ENCODE measurements around the gene CDH10.

CDH10 gene

GRCh38 chr5:24475101-24475500 is 169.7 kb downstream of the CDH10 start:
- DNase-seq = no peak

GRCh38 chr5:24474685-24475084 is 170.1 kb downstream of the CDH10 start:
- no peak for DNase-seq

- DNase-seq = no peak
These were observed 172.3 kb downstream of the CDH10 start for GRCh38 chr5:24472518-24472917.

GRCh38 chr5:24444414-24444813 is 200.4 kb downstream of the CDH10 start:
- no peak for DNase-seq

- DNase-seq = no peak
These were observed 205.3 kb downstream of the CDH10 start for GRCh38 chr5:24439465-24439864.
